PC-3 (cell line): Measurements from ENCODE around the gene SFI1. TPM values are rescaled to one million over a fixed set of nuclear protein-coding genes. Genes with fewer than 3 reads are reported as not detected.

Experiments
- ATAC-seq: fragments of 200-7000 bp; cut with Tn5 transposase; 2 replicates; pipeline ENCODE4 v1.9.1; 2020; ENCODE audit warnings: mild to moderate bottlenecking, moderate library complexity
- BruUV-seq: library from RNA; stranded (reverse); fragments of 400-500 nt; replicated peaks from 2 replicates; lab custom pipeline; 2021; lab: Mats Ljungman, UMichigan
- CTCF ChIA-PET: fragments of 300-600 bp; sonication (Branson Sonifier 250); formaldehyde crosslinking; loops from one replicate; lab custom pipeline; 2022; ENCODE audit warnings: antibody characterized with exemption; lab: Charles Lee
- POLR2A ChIA-PET: fragments of 300-600 bp; sonication (Branson Sonifier 250); formaldehyde crosslinking; loops from one replicate; lab custom pipeline; 2022; ENCODE audit warnings: antibody characterized with exemption; ENCODE audit not compliant: unreplicated experiment; lab: Charles Lee
- DNase-seq: peaks from one replicate; pipeline ENCODE4 v3.0.0-alpha.2; 2015
- H2AFZ ChIP-seq: fragments of 300-600 bp; sonication (generic); 2 replicates; pipeline ENCODE4 v1.6.0; 2016; ENCODE audit warnings: antibody characterized with exemption, low read length
- H3F3A ChIP-seq: fragments of 300-600 bp; sonication (generic); one replicate; pipeline ENCODE4 v1.6.0; 2017; ENCODE audit warnings: antibody characterized with exemption, low read length, control low read depth, mild to moderate bottlenecking; ENCODE audit not compliant: unreplicated experiment
- H3K27ac ChIP-seq: fragments of 300-600 bp; sonication (generic); 2 replicates; pipeline ENCODE4 v1.5.1; 2016; ENCODE audit warnings: mild to moderate bottlenecking, low read length
- H3K27me3 ChIP-seq: fragments of 300-600 bp; sonication (generic); 2 replicates; pipeline ENCODE4 v1.6.1; 2016; ENCODE audit warnings: low read length, mixed read lengths
- H3K36me3 ChIP-seq: fragments of 300-600 bp; sonication (generic); 2 replicates; pipeline ENCODE4 v1.6.1; 2016; ENCODE audit warnings: low read depth, mixed run types, low read length, mixed read lengths
- H3K4me1 ChIP-seq: fragments of 300-600 bp; sonication (generic); 2 replicates; pipeline ENCODE4 v1.5.1; 2016; ENCODE audit warnings: low read length; ENCODE audit not compliant: insufficient read depth
- H3K4me2 ChIP-seq: fragments of 300-600 bp; sonication (generic); 2 replicates; pipeline ENCODE4 v1.6.0; 2016; ENCODE audit warnings: low read length
- H3K4me3 ChIP-seq: fragments of 300-600 bp; sonication (generic); 2 replicates; pipeline ENCODE4 v1.5.1; 2016; ENCODE audit warnings: mild to moderate bottlenecking, low read length, mixed read lengths
- H3K79me2 ChIP-seq: fragments of 300-600 bp; sonication (generic); 2 replicates; pipeline ENCODE4 v1.6.1; 2017; ENCODE audit warnings: low read length, mixed read lengths
- H3K9ac ChIP-seq: fragments of 300-600 bp; sonication (generic); 2 replicates; pipeline ENCODE4 v1.6.0; 2016; ENCODE audit warnings: mild to moderate bottlenecking, low read length
- H3K9me2 ChIP-seq: fragments of 300-600 bp; sonication (generic); replicated peaks from 2 replicates; pipeline ENCODE4 v1.6.1; 2016; ENCODE audit warnings: mixed run types, low read length, mixed read lengths
- H3K9me3 ChIP-seq: fragments of 300-600 bp; sonication (generic); 2 replicates; pipeline ENCODE4 v1.6.1; 2016; ENCODE audit warnings: low read length, mixed read lengths
- H4K20me1 ChIP-seq: fragments of 300-600 bp; sonication (generic); 2 replicates; pipeline ENCODE4 v1.6.1; 2016; ENCODE audit warnings: low read length, mixed read lengths
- EZH2 ChIP-seq: fragments of 300-600 bp; sonication (generic); IDR thresholded peaks from one replicate; pipeline ENCODE4 v1.6.1; 2017; ENCODE audit warnings: antibody characterized with exemption, mild to moderate bottlenecking, low read length; ENCODE audit not compliant: unreplicated experiment
- EZH2phosphoT487 ChIP-seq: fragments of 300-600 bp; sonication (generic); IDR thresholded peaks from 2 replicates; pipeline ENCODE4 v1.6.1; 2018; ENCODE audit warnings: mild to moderate bottlenecking, antibody characterized with exemption, low read length, borderline replicate concordance
- intact Hi-C: fragments of 100-400 bp; cut with micrococcal nuclease; formaldehyde crosslinking; loops from 2 replicates; pipeline ENCODE4 v1.9.0; 2023
- total RNA-seq: library from RNA; depleted of rRNA; stranded (reverse); fragments of >200 nt; gene quantifications from 2 replicates; pipeline ENCODE4 v1.2.3, GENCODE V29; 2014
- TF ChIP-seq, protein P1 (sequence below): fragments of 300-600 bp; sonication (generic); conservative IDR thresholded peaks from 2 replicates; pipeline ENCODE4 v1.5.1; 2017; ENCODE audit warnings: antibody characterized with exemption, low read depth, mild to moderate bottlenecking, low read length

Gene SFI1
- total RNA-seq, 1 experiment from 2014 or later: 22.5 TPM

DNA sequence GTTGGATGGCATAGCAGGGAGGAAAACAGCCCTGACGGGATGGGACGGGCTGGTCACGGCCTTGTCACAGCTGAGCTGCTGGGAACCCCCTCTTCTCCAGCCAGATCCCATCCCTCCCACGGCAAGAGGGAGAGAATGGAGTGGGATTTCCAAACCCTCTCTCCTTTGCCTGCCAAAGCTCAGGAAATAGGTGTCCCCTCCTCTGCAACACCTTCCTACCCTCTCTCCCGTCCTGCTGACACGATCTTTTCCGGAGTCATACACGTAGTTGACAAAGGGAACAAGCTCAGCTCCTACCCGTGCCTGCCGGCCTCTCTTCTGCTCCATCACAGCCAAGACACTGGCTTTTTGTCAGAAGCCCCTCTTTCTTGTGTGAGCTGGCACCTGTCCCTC lies 117.6 kb downstream of the SFI1 start:
- Histone ChIP-seq H2AFZ (no peak overlapping the region), H3K9me2 (no peaks in the 10 kb centered on the region), H3K4me3 (no peak overlapping the region), H3K4me2 (no peak overlapping the region), H4K20me1 (no peaks in the 10 kb centered on the region), H3K27me3 (no peaks in the 10 kb centered on the region), H3F3A (no peaks in the 10 kb centered on the region), H3K4me1 (no peaks in the 10 kb centered on the region), H3K9me3 (no peaks in the 10 kb centered on the region), H3K79me2 (no peaks in the 10 kb centered on the region), H3K9ac (no peak overlapping the region), H3K27ac (no peak overlapping the region), H3K36me3 (no peaks in the 10 kb centered on the region)
- intact Hi-C loops: no loop called here
- TF ChIP-seq EZH2 (no peak), EZH2phosphoT487 (no peak)
- CTCF ChIA-PET: no interaction called here
- no peak for DNase-seq
- POLR2A ChIA-PET: interaction anchor here (0.5 kb wide), 1 partner anchor 25 kb away, joined by 6 read pairs; no protein-coding TSS in a partner anchor
- BruUV-seq: no TSS peak
- no peak for ATAC-seq

DNA sequence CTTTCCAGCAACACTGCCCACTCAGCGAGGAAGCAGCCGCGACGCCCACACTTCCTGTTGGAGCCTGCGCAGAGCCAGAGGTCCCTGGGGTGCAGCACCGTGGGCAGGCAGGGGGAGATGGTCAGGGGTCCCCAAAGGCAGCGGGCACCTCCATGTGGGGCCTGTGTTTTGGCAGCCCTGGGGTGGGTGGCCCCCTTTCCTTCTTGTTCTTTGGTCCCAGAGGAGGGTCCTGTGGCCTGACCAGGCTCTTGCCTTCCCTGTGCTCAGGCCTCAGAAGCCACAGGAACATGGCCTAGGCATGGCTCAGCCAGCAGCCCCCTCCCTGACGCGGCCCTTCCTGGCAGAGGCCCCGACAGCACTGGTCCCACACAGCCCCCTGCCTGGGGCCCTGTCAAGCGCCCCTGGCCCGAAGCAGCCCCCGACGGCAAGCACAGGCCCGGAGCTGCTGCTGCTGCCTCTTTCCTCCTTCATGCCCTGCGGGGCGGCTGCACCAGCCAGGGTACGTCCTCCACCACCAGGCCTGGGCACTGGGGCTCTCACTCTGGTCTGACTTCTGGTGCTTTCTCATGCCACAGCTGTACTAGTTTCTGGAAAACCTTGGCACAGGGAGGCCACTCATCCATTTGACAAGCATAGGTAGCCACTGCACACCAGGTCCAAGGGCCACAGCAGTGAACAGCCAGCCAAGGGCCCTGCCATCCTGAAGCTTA lies 118.6 kb downstream of the SFI1 start:
- ChIA-PET POLR2A (no interaction called here), CTCF (no interaction called here)
- no peak overlapping the region for H3K9ac ChIP-seq
- no TSS peak for BruUV-seq
- no peaks in the 10 kb centered on the region for H3K9me2 ChIP-seq
- no peak overlapping the region for H3K4me3 ChIP-seq
- no peaks in the 10 kb centered on the region for H3K36me3 ChIP-seq
- no peaks in the 10 kb centered on the region for H4K20me1 ChIP-seq
- no peak for TF ChIP-seq EZH2phosphoT487
- TF ChIP-seq, protein P1, sequence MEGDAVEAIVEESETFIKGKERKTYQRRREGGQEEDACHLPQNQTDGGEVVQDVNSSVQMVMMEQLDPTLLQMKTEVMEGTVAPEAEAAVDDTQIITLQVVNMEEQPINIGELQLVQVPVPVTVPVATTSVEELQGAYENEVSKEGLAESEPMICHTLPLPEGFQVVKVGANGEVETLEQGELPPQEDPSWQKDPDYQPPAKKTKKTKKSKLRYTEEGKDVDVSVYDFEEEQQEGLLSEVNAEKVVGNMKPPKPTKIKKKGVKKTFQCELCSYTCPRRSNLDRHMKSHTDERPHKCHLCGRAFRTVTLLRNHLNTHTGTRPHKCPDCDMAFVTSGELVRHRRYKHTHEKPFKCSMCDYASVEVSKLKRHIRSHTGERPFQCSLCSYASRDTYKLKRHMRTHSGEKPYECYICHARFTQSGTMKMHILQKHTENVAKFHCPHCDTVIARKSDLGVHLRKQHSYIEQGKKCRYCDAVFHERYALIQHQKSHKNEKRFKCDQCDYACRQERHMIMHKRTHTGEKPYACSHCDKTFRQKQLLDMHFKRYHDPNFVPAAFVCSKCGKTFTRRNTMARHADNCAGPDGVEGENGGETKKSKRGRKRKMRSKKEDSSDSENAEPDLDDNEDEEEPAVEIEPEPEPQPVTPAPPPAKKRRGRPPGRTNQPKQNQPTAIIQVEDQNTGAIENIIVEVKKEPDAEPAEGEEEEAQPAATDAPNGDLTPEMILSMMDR: no peak
- no peak for TF ChIP-seq EZH2
- no peak overlapping the region for H3K27ac ChIP-seq
- no peak overlapping the region for H2AFZ ChIP-seq
- intact Hi-C loops: no loop called here
- no peak overlapping the region for H3K4me2 ChIP-seq
- no peak for ATAC-seq
- no peaks in the 10 kb centered on the region for H3K27me3 ChIP-seq
- H3K79me2 ChIP-seq: no peaks in the 10 kb centered on the region
- no peaks in the 10 kb centered on the region for H3K4me1 ChIP-seq
- DNase-seq: no peak
- no peaks in the 10 kb centered on the region for H3K9me3 ChIP-seq
- no peaks in the 10 kb centered on the region for H3F3A ChIP-seq

DNA sequence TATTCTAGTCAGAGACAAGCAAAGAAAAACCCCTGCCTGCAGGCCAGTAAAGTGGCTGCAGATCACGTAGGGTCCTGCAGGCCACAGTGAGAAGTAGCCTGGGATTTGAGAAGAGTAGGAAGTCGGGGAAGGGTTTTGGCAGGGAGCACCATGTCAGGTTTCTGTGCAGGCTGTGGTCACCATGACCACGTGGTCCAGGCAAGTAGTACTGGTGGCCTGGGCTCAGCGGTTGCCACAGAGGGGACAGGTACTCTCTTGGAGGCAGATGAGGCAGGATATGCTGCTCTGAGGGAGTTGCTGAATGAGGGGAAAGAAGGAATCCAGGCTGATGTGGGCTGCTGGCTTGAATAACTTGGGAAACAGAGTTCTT lies 119.1 kb downstream of the SFI1 start:
- ATAC-seq: no peak
- TF ChIP-seq, protein P1: no peak
- TF ChIP-seq EZH2phosphoT487 (no peak), EZH2 (no peak)

More for the DNA sequence above, 119.1 kb downstream of the SFI1 start:
- POLR2A ChIA-PET: no interaction called here
- CTCF ChIA-PET: no interaction called here
- Histone ChIP-seq H3K79me2 (no peaks in the 10 kb centered on the region), H3K9me2 (no peaks in the 10 kb centered on the region), H4K20me1 (no peaks in the 10 kb centered on the region), H3K4me3 (no peak overlapping the region), H2AFZ (no peak overlapping the region), H3K36me3 (no peaks in the 10 kb centered on the region), H3K4me1 (no peaks in the 10 kb centered on the region), H3K9ac (no peak overlapping the region), H3K4me2 (no peak overlapping the region), H3K9me3 (no peaks in the 10 kb centered on the region), H3K27me3 (no peaks in the 10 kb centered on the region), H3F3A (no peaks in the 10 kb centered on the region), H3K27ac (no peak overlapping the region)
- no peak for DNase-seq
- intact Hi-C loops: no loop called here
- BruUV-seq: no TSS peak
